ENCODE data around the gene MXI1.
"Not testable (repeated sequence)": the region's sequence is repeated elsewhere in the genome, so short reads cannot be mapped to it uniquely, and the experiment has no call there.

MXI1 gene

DNA sequence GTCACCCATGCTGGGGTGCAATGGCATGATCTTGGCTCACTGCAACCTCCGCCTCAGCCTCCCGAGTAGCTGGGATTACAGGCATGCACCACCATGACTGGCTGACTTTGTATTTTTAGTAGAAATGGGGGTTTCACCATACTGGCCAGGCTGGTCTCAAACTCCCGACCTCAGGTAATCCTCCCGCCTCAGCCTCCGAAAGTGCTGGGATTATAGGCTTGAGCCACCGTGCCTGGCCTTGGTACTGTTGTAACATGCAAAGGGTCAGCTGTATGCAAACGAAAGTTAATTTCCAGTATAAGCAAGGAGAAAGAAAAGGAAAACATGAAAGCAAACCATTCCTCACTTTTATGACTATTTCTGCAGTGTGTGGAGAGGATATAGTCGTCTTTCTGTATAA is 6.4 kb upstream of the MXI1 start:
- H3K36me3 ChIP-seq (replicated peaks); in situ Hi-C loops (cut with MboI; ENCODE audit: low sequenced_read_pairs); H3K4me3 ChIP-seq; H3K4me1 ChIP-seq; DNase-seq (ENCODE audit: low spot score in 2 of 2); H3K27me3 ChIP-seq (ENCODE audit: low read depth); H3K9me3 ChIP-seq: not testable (repeated sequence)

- Histone ChIP-seq H3K27me3 (ENCODE audit: low read depth) (no peaks in the 10 kb centered on the region; the same call in 1 of the 2 replicates), H3K4me3 (no peak overlapping the region), H3K9me3 (no peaks in the 10 kb centered on the region), H3K36me3 (replicated peaks) (no peaks in the 10 kb centered on the region), H3K4me1 (peaks cover 8% of the 10 kb centered on the region)
- in situ Hi-C loops (cut with MboI; ENCODE audit: low sequenced_read_pairs) = no loop called here
- DNase-seq (ENCODE audit: low spot score in 2 of 2) = no peak
Measured at GRCh38 chr10:110203500-110204455, 3.6 kb upstream of the MXI1 start.

DNA sequence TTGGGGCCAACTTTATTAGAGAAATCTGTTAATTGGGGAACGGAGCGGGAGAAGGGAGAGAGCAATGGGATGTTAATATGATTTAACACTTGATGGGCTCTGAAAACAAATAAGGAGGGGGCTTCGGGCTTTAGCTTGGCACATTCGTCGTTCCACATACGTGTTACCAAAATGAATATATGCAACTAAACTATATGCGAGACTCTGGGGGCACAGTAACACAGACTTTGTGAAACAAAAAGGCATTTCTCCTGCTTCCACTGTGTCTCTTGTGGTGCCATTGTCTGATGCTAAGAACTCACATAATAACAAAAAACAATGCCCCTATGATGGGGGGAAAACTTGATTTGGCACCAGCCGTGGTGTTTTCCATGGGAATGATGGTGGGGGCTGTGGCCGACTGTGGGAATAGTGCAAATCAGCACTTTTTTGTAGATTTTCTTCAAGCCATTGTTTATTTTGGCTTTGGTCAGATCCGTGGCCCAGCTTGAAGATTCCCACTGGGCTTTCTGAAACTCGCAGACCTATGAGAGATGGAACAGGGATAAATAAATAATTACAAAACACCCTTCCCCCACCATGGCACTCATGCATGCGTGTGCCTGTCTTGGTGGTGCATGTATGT is 2.2 kb upstream of the MXI1 start:
- no peaks in the 10 kb centered on the region for H3K9me3 ChIP-seq
- no peaks in the 10 kb centered on the region for H3K27me3 ChIP-seq (ENCODE audit: low read depth)
- in situ Hi-C loops (cut with MboI; ENCODE audit: low sequenced_read_pairs) = loop anchor here (5.0 kb wide), 1 partner anchor 53 kb away; no protein-coding TSS in a partner anchor
- H3K4me1 ChIP-seq = peaks cover 8% of the 10 kb centered on the region
- no peak overlapping the region for H3K4me3 ChIP-seq
- no peaks in the 10 kb centered on the region for H3K36me3 ChIP-seq (replicated peaks)
- no peak for DNase-seq (ENCODE audit: low spot score in 2 of 2)

DNA sequence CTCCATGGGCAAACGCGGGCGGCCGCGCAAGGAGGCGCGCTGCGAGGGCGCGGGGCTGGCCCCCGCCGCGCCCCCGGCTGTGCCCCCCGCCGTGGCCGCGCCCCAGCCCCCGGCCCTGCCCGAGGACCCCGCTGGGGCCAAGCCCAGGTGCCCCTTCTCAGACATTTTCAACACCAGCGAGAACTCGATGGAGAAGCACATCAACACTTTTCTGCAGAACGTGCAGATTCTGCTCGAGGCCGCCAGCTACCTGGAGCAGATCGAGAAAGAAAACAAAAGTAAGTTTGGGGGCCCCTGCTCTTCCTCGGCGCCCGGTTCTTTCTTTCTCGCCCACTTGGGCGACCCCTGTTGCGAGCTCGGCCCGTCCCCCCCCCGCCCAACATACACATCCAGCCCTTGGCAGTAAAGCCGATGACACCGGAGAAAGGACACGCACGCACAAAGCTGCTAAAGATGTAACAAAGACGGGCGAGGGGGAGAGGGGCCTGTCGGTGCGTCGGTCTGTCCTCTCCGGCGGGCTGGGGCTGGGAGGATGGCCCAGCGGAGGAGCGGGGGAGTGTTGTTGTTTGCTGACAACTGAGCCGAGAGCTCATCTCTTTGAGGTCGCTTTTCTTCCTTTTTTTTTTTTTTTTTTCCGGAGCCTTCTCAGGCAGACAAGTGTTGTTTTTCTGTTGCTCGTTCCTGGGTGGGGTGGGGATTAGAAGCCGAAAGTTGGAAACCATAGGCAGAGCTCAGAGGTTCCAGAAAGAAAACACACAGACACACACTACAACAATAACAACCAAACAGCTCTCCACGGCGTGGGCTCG is 604 bp downstream of the MXI1 start:
- DNase-seq (ENCODE audit: low spot score in 2 of 2) = peak; percentile 57 to 76
- H3K36me3 ChIP-seq (replicated peaks) = no peaks in the 10 kb centered on the region
- peak overlapping the region; percentile 65 for H3K4me3 ChIP-seq
- H3K4me1 ChIP-seq = peaks cover 12% of the 10 kb centered on the region
- H3K27me3 ChIP-seq (ENCODE audit: low read depth) = no peaks in the 10 kb centered on the region
- no peaks in the 10 kb centered on the region for H3K9me3 ChIP-seq
- in situ Hi-C loops (cut with MboI; ENCODE audit: low sequenced_read_pairs) = loop anchor here (5.0 kb wide), 1 partner anchor 56 kb away; no protein-coding TSS in a partner anchor

- H3K36me3 ChIP-seq (replicated peaks) = no peaks in the 10 kb centered on the region
- H3K4me3 ChIP-seq = peak overlapping the region; percentile 65
- in situ Hi-C loops (cut with MboI; ENCODE audit: low sequenced_read_pairs) = loop anchor here (5.0 kb wide), 1 partner anchor 57 kb away; no protein-coding TSS in a partner anchor
- peaks cover 12% of the 10 kb centered on the region for H3K4me1 ChIP-seq
- no peaks in the 10 kb centered on the region for H3K9me3 ChIP-seq
- no peaks in the 10 kb centered on the region for H3K27me3 ChIP-seq (ENCODE audit: low read depth)
- DNase-seq (ENCODE audit: low spot score in 2 of 2) = peak; percentile 28 to 45
Measured at GRCh38 chr10:110208614-110209453, 1.4 kb downstream of the MXI1 start.

- H3K36me3 ChIP-seq (replicated peaks) = no peaks in the 10 kb centered on the region
- in situ Hi-C loops (cut with MboI; ENCODE audit: low sequenced_read_pairs) = loop anchor here (5.0 kb wide), 1 partner anchor 57 kb away; no protein-coding TSS in a partner anchor
- no peaks in the 10 kb centered on the region for H3K27me3 ChIP-seq (ENCODE audit: low read depth)
- peak; percentile 68 to 89 for DNase-seq (ENCODE audit: low spot score in 2 of 2)
- peak overlapping the region; percentile 65 for H3K4me3 ChIP-seq
- no peaks in the 10 kb centered on the region for H3K9me3 ChIP-seq
- peaks cover 12% of the 10 kb centered on the region for H3K4me1 ChIP-seq
Measured at GRCh38 chr10:110209454-110209925, 2.1 kb downstream of the MXI1 start.

- H3K4me3 ChIP-seq = peak overlapping the region; percentile 65
- no peaks in the 10 kb centered on the region for H3K9me3 ChIP-seq
- in situ Hi-C loops (cut with MboI; ENCODE audit: low sequenced_read_pairs) = loop anchor here (5.0 kb wide), 1 partner anchor 58 kb away; no protein-coding TSS in a partner anchor
- H3K4me1 ChIP-seq = peaks cover 12% of the 10 kb centered on the region
- no peaks in the 10 kb centered on the region for H3K36me3 ChIP-seq (replicated peaks)
- H3K27me3 ChIP-seq (ENCODE audit: low read depth) = no peaks in the 10 kb centered on the region
- DNase-seq (ENCODE audit: low spot score in 2 of 2) = no peak
Measured at GRCh38 chr10:110209926-110210673, 2.7 kb downstream of the MXI1 start.

- no peaks in the 10 kb centered on the region for H3K27me3 ChIP-seq (ENCODE audit: low read depth)
- H3K9me3 ChIP-seq = no peaks in the 10 kb centered on the region
- H3K4me1 ChIP-seq = peaks cover 12% of the 10 kb centered on the region
- H3K36me3 ChIP-seq (replicated peaks) = no peaks in the 10 kb centered on the region
- H3K4me3 ChIP-seq = peak overlapping the region; percentile 65
- in situ Hi-C loops (cut with MboI; ENCODE audit: low sequenced_read_pairs) = no loop called here
- DNase-seq (ENCODE audit: low spot score in 2 of 2) = peak; percentile 97 to 99
Measured at GRCh38 chr10:110210674-110211464, 3.5 kb downstream of the MXI1 start.

GRCh38 chr10:110211465-110211843 is 4.0 kb downstream of the MXI1 start:
- no peaks in the 10 kb centered on the region for H3K27me3 ChIP-seq (ENCODE audit: low read depth)
- in situ Hi-C loops (cut with MboI; ENCODE audit: low sequenced_read_pairs) = no loop called here

GRCh38 chr10:110212119-110213006 is 5.0 kb downstream of the MXI1 start:
- peaks cover 3% of the 10 kb centered on the region; the same call in 1 of the 2 replicates for H3K4me1 ChIP-seq
- H3K9me3 ChIP-seq = no peaks in the 10 kb centered on the region
- no peaks in the 10 kb centered on the region for H3K27me3 ChIP-seq (ENCODE audit: low read depth)
- no peak overlapping the region for H3K4me3 ChIP-seq
- DNase-seq (ENCODE audit: low spot score in 2 of 2) = no peak
- H3K36me3 ChIP-seq (replicated peaks) = no peaks in the 10 kb centered on the region
- in situ Hi-C loops (cut with MboI; ENCODE audit: low sequenced_read_pairs) = no loop called here

More at GRCh38 chr10:110211465-110211843, 4.0 kb downstream of the MXI1 start:
- H3K4me3 ChIP-seq = peak overlapping the region; percentile 65
- DNase-seq (ENCODE audit: low spot score in 2 of 2) = no peak
- H3K4me1 ChIP-seq = peaks cover 12% of the 10 kb centered on the region
- no peaks in the 10 kb centered on the region for H3K9me3 ChIP-seq
- no peaks in the 10 kb centered on the region for H3K36me3 ChIP-seq (replicated peaks)

- DNase-seq (ENCODE audit: low spot score in 2 of 2) = peak in 1 of 2 experiments; percentile 28
- Histone ChIP-seq H3K36me3 (replicated peaks) (no peaks in the 10 kb centered on the region), H3K27me3 (ENCODE audit: low read depth) (no peaks in the 10 kb centered on the region), H3K9me3 (no peaks in the 10 kb centered on the region), H3K4me3 (no peak overlapping the region), H3K4me1 (peaks cover 3% of the 10 kb centered on the region; the same call in 1 of the 2 replicates)
- in situ Hi-C loops (cut with MboI; ENCODE audit: low sequenced_read_pairs) = no loop called here
Measured at GRCh38 chr10:110214371-110214826, 7.0 kb downstream of the MXI1 start.

Measured in HAP-1 (cell line).